ENCODE results near the gene SLC39A1.
"Not testable (repeated sequence)": the region's sequence is repeated elsewhere in the genome, so short reads cannot be mapped to it uniquely, and the experiment has no call there.

Gene SLC39A1, protein sequence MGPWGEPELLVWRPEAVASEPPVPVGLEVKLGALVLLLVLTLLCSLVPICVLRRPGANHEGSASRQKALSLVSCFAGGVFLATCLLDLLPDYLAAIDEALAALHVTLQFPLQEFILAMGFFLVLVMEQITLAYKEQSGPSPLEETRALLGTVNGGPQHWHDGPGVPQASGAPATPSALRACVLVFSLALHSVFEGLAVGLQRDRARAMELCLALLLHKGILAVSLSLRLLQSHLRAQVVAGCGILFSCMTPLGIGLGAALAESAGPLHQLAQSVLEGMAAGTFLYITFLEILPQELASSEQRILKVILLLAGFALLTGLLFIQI

DNA sequence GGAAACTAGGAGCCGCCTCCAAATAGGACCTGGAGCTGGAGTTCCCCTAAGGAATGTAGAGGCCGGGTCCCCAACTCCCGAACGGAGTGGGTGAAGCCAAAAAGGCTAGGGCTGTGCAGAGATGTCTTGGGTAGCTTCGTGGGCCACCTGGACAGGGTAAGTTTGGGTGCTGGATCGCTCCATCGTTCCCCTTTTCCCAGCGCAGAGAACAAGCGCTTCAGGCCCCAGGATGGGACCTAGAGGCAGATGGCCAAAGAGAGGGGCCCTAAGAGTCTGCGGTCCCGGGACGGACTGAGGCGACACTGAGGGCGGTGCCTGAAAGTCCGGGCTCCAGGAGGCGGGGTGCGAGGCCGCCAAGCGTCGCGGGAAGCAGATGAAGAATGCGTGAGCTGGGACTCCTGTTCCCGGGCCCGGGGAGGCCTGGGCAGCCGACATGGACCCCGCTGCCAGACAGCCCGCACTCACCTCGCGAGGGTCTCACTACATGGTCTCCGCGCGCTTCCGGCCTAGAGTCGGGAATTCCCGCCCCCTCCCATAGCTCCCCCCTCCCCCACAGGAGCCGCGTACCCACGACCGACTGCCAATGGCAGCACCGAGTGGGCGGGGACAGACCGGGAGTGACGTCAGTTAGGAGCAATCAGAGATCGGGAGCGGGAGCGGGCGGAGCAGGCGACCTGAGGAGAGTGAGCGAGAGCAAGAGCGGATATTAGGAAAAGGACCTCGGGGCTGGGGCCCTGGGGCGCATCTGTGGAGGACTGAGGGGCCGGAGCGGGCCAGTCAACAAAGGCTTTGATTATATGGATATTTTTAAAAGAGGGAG is at the start of gene SLC39A1:
SLC39A1 (minus strand) TSS at position 508 of the 820 bp plus-strand sequence. CDS start 822 bp downstream, outside the sequence.
- H3K36me3 Mint-ChIP-seq (ENCODE audit: low read depth), result peaks cover 26% of the 10 kb centered on the region
- H3K27ac Mint-ChIP-seq, result peak within 1 kb of the TSS; percentile 91
- no peaks in the 10 kb centered on the region for H3K27me3 Mint-ChIP-seq (ENCODE audit: low read depth)
- peaks cover 59% of the 10 kb centered on the region for H3K4me1 Mint-ChIP-seq (ENCODE audit: low read depth)
- no peaks in the 10 kb centered on the region for H3K9me3 Mint-ChIP-seq
- peak within 1 kb of the TSS; percentile 90 for H3K4me3 Mint-ChIP-seq

DNA sequence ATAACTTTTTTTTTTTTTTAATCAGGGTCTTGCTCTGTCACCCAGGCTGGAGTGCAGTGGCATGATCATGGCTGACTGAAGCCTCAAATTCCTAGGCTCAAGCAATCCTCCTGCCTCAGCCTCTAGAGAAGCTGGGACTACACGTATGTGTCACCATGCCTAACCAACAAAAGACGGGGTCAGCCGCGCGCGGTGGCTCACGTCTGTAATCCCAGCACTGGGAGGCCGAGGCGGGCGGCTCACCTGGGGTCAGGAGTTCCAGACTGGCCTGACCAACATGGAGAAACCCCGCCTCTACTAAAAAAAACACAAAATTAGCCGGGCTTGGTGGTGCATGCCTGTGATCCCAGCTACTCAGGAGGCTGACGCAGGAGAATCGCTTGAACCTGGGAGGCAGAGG is 49.2 kb upstream of the SLC39A1 start:
- not testable (repeated sequence) for H3K36me3 Mint-ChIP-seq (ENCODE audit: low read depth); H3K4me1 Mint-ChIP-seq (ENCODE audit: low read depth); H3K27me3 Mint-ChIP-seq (ENCODE audit: low read depth); H3K9me3 Mint-ChIP-seq; H3K27ac Mint-ChIP-seq; H3K4me3 Mint-ChIP-seq

DNA sequence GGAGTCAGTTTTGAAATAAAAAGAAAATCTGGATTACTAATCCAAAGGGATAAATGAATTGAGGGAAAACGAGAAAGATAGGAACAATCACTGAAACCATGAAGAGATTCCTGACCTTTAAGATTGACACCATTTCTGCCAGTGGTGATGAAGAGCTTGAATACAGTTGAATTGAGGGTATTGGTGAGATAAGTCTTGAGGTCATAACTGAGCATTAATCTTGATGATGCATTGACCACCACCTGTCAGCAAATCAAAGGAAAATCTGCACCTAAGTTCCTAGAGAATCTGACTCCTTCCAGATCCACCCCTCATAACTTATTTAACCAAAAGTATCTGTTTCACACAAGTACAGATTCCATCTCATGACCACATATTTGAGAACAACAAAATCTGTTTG is 48.8 kb upstream of the SLC39A1 start:
- H3K4me1 Mint-ChIP-seq (ENCODE audit: low read depth), result no peaks in the 10 kb centered on the region
- H3K36me3 Mint-ChIP-seq (ENCODE audit: low read depth), result no peaks in the 10 kb centered on the region
- no peak overlapping the region for H3K27ac Mint-ChIP-seq
- H3K4me3 Mint-ChIP-seq, result no peak overlapping the region
- H3K27me3 Mint-ChIP-seq (ENCODE audit: low read depth), result no peaks in the 10 kb centered on the region
- no peaks in the 10 kb centered on the region for H3K9me3 Mint-ChIP-seq

DNA sequence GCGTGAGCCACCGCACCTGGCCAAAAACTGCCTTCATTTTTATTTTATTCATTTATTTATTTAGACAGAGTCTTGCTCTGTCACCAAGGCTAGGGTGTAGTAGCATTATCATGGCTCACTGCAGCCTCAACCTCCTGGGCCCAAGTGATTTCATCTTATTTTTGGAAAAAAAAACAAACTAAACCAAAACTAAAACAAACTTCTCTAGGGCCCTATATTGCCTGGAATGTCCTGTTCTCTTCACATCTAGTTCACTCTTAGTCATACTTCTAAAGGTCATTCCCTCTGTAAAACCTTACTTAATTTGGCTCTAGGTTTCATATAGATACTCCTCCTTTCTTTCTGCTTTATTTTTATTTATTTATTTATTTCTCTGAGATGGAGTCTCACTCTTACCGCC is 42.8 kb upstream of the SLC39A1 start:
- H3K27ac Mint-ChIP-seq, result no peak overlapping the region
- H3K36me3 Mint-ChIP-seq (ENCODE audit: low read depth), result peaks cover 3% of the 10 kb centered on the region
- no peaks in the 10 kb centered on the region for H3K9me3 Mint-ChIP-seq
- no peaks in the 10 kb centered on the region for H3K27me3 Mint-ChIP-seq (ENCODE audit: low read depth)
- H3K4me1 Mint-ChIP-seq (ENCODE audit: low read depth), result no peaks in the 10 kb centered on the region
- H3K4me3 Mint-ChIP-seq, result no peak overlapping the region

DNA sequence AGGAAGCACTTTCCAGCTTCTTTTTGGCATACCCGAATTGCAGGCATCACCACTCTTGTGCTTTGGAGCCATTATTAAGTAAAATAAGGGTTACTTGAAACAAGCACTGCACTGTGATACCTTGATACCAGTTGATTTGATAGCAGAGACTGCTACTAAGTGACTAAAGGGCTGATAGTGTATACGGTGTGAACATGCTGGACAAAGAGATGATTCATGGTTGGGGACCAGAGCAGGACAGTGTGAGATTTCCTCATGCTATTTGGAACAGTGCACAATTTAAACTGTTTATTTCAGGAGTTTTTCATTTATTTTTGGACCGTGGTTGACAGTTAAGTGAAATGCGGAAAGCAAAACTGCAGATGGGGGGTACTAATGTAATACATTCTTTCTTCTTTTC is 37.1 kb upstream of the SLC39A1 start:
- peaks cover under 1% of the 10 kb centered on the region for H3K4me1 Mint-ChIP-seq (ENCODE audit: low read depth)
- no peak overlapping the region for H3K4me3 Mint-ChIP-seq
- no peaks in the 10 kb centered on the region for H3K27me3 Mint-ChIP-seq (ENCODE audit: low read depth)
- peaks cover 7% of the 10 kb centered on the region for H3K36me3 Mint-ChIP-seq (ENCODE audit: low read depth)
- H3K27ac Mint-ChIP-seq, result no peak overlapping the region
- no peaks in the 10 kb centered on the region for H3K9me3 Mint-ChIP-seq

DNA sequence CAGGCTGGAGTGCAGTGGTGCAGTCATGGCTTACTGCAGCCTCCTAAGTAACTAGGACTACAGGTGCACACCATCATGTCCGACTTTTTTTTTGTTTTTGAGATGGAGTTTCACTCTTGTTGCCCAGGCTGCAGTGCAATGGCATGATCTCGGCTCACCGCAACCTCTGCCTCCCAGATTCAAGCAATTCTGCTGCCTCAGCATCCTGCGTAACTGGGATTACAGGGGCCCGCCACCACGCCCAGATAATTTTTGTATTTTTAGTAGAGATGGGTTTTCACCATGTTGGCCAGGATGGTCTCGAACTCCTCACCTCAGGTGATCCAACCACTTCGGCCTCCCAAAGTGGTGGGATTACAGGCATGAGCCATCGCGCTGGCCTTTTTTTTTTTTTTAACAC is 33.5 kb upstream of the SLC39A1 start:
- H3K27me3 Mint-ChIP-seq (ENCODE audit: low read depth); H3K27ac Mint-ChIP-seq; H3K4me3 Mint-ChIP-seq; H3K9me3 Mint-ChIP-seq: not testable (repeated sequence)
- Mint-ChIP-seq H3K4me1 (ENCODE audit: low read depth) (peaks cover 14% of the 10 kb centered on the region), H3K36me3 (ENCODE audit: low read depth) (peaks cover 24% of the 10 kb centered on the region)

DNA sequence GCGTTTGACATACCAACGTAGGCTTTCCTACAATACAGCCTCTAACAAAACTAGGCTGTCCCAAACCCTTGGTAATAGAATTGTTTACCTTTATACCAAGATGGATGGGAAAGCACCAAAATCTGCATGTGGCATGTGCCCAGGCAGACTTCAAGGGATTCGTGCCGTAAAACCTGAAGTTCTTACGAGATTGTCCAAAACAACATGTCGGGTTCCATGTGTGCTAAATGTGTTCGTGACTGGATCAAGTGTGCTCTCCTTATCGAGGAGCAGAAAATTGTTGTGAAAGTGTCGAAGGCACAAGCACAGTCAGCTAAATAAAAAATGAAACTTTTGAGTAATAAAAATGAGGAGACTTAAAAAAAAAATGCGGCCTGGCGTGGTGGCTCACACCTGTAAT is 32.3 kb upstream of the SLC39A1 start:
- H3K36me3 Mint-ChIP-seq (ENCODE audit: low read depth), result peaks cover 32% of the 10 kb centered on the region
- no peak overlapping the region for H3K4me3 Mint-ChIP-seq
- H3K27me3 Mint-ChIP-seq (ENCODE audit: low read depth), result no peaks in the 10 kb centered on the region
- H3K27ac Mint-ChIP-seq, result no peak overlapping the region
- H3K9me3 Mint-ChIP-seq, result no peaks in the 10 kb centered on the region
- H3K4me1 Mint-ChIP-seq (ENCODE audit: low read depth), result peaks cover 21% of the 10 kb centered on the region

DNA sequence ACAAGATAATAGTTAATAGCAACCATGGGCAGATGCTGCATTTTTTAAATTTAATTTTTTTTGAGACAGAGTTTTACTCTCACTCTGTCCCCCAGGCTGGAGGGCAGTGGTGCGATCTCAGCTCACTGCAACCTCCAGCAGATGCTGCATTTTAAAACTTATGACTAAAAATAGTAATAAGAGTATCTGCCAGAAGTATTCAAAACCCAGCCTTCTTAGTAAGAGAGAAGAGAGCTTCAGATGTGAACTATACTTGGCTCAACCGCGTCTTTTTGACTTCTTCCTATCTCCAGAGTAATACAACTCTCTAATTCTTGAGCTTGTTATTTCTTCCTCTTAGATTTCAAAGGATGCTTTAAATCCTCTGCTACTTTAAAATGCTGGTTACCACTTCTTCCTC is 31.9 kb upstream of the SLC39A1 start:
- Mint-ChIP-seq H3K4me1 (ENCODE audit: low read depth) (peaks cover 24% of the 10 kb centered on the region), H3K4me3 (no peak overlapping the region), H3K27ac (no peak overlapping the region)

DNA sequence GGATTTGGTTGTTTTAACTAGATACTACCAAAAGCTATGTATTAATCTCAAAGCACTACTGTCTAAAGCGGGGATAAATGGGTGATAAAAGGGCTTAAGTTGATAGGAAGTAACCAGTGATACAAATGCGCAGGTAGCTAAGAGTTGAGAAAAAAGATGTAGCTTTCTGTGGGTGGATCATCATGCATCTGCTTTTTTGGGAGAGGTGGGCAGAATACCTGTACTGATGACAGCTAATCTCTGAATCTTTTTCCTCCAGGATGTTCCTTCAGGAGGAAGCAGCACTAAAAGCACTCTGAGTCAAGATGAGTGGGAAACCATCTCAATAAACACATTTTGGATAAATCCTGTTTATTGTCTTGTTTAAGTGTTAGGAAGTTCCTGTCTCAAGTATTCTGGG is 28.5 kb upstream of the SLC39A1 start:
- Mint-ChIP-seq H3K27ac (peak overlapping the region; percentile 97), H3K9me3 (peaks cover 3% of the 10 kb centered on the region), H3K4me3 (peak overlapping the region; percentile 91), H3K36me3 (ENCODE audit: low read depth) (peaks cover 35% of the 10 kb centered on the region), H3K4me1 (ENCODE audit: low read depth) (peaks cover 31% of the 10 kb centered on the region), H3K27me3 (ENCODE audit: low read depth) (no peaks in the 10 kb centered on the region)

More for the DNA sequence above, 31.9 kb upstream of the SLC39A1 start:
- H3K27me3 Mint-ChIP-seq (ENCODE audit: low read depth), result no peaks in the 10 kb centered on the region
- peaks cover 3% of the 10 kb centered on the region for H3K9me3 Mint-ChIP-seq
- H3K36me3 Mint-ChIP-seq (ENCODE audit: low read depth), result peaks cover 35% of the 10 kb centered on the region

DNA sequence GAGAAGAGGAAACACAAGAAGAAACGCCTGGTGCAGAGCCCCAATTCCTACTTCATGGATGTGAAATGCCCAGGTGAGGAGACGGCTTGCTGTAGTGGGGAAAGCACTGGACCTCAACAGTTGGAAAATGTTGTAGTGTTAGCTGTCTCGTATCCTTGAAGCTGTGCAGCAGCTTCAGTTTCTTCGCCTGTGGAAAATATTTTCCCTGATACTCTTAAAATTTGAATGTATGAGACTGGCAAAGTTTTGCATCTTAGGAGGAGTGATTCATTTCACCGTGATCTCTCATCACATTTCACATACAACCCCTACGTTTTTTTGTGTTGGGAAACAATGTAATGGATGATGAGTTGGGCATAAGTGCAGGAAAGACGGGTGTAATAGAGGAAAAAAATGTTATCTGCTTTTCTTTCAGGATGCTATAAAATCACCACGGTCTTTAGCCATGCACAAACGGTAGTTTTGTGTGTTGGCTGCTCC is 27.9 kb upstream of the SLC39A1 start:
- peaks cover 3% of the 10 kb centered on the region for H3K9me3 Mint-ChIP-seq
- peak overlapping the region; percentile 91 for H3K4me3 Mint-ChIP-seq
- H3K27me3 Mint-ChIP-seq (ENCODE audit: low read depth), result no peaks in the 10 kb centered on the region
- H3K27ac Mint-ChIP-seq, result peak overlapping the region; percentile 97
- H3K4me1 Mint-ChIP-seq (ENCODE audit: low read depth), result peaks cover 36% of the 10 kb centered on the region
- H3K36me3 Mint-ChIP-seq (ENCODE audit: low read depth), result peaks cover 35% of the 10 kb centered on the region

DNA sequence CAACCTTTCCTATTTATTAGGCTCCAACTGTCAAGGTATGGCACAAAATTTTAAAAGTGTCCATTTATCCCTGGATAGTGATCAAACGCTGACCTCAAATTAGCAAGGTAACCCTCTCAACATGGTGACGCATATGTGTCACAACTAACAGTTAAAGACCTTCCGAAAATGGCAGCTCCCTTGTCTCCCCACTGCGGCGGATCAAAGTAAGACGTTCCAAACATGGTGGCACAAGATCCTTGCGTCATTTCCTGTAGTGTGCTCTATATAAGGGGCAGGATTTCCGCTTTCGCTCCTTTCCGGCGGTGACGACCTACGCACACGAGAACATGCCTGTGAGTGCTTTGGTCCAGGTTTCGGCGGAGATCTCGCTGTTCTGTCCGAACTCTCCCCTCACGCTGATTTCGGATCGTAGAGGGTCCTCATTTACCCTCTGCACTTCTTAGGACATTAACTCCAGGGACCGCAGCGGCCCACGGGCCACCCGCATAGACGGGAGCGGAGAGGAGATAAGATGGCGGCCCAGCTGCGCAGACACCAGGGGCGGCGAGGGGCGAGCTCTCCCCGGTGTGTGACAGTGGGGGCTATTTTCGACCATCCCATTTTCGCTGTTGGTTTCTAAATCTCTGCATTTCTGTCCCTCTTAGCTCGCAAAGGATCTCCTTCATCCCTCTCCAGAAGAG is 27.3 kb upstream of the SLC39A1 start, which contains the start of gene RPS27:
RPS27 (plus strand) TSS at position 295 of the 683 bp plus-strand sequence; CDS start at position 330, 35 bp downstream.
- Mint-ChIP-seq H3K27me3 (ENCODE audit: low read depth) (peaks cover 2% of the 10 kb centered on the region), H3K27ac (peak within 1 kb of the TSS; percentile 97), H3K36me3 (ENCODE audit: low read depth) (peaks cover 33% of the 10 kb centered on the region), H3K9me3 (peaks cover 3% of the 10 kb centered on the region), H3K4me1 (ENCODE audit: low read depth) (peaks cover 40% of the 10 kb centered on the region), H3K4me3 (peak within 1 kb of the TSS; percentile 91)

DNA sequence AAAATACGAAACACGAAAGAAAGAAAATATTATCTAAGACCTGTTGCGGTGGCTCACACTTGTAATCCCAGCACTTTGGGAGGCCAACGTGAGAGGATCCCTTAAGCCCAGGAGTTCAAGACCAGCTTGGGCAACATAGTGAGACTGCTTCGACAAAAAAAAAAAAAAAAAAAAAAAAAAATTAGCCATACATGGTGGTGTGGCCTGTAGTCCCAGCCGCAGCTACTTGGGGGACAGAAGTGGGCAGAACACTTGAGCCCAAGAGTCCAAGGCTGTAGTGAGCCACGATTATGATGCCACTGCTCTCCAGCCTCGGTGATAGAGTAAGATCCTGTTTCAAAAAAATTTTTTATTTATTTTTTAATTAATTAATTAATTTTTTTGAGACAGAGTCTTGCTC is 24.3 kb upstream of the SLC39A1 start:
- H3K36me3 Mint-ChIP-seq (ENCODE audit: low read depth), result peaks cover 20% of the 10 kb centered on the region
- peaks cover 41% of the 10 kb centered on the region for H3K4me1 Mint-ChIP-seq (ENCODE audit: low read depth)
- no peak overlapping the region for H3K4me3 Mint-ChIP-seq
- H3K27me3 Mint-ChIP-seq (ENCODE audit: low read depth), result peaks cover 4% of the 10 kb centered on the region
- H3K9me3 Mint-ChIP-seq, result peaks cover 3% of the 10 kb centered on the region
- H3K27ac Mint-ChIP-seq, result peak overlapping the region; percentile 80

DNA sequence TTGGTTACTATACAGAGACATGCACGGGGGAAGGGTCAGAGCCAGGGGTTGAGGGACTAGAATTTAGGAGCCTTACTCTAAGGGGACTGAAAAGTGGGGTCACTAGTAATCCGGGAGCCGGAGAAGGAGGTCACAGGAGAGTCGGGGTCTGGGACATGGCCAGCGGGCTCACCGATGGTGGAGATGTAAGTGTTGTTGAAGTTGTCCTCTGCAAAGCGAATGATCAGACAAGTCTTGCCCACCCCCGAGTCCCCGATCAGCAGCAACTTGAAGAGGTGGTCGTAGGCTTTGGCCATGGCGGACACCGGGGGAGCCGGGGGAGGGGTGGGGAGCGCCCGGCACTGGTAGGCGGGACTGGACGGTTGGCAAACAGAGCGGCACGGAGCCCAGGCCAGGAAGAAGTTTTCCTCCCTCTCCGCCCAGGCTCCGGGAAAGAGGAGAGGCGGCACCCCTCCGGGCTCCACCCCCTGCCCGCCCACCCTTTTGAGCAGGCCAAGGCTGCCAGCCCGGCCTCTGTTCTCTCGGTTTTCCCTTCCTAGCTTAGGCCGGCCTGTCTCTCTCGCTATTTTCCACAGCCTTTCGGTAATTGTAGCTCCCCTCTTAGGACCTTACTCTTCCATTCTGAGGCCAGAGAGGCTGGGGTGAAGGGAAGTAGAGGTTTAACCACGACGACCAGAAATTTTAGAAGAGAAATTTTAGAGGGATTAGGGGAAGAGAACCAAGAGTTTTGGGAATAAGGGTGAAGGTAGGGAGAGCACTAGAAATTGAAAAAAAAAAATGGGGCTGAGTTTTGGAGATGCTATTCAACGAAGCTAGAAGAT is 22.8 kb upstream of the SLC39A1 start, which contains the start of gene RAB13:
RAB13 (minus strand) TSS at position 399 of the 821 bp plus-strand sequence; CDS start at position 296, 103 bp downstream.
- H3K9me3 Mint-ChIP-seq, result peaks cover 3% of the 10 kb centered on the region
- H3K36me3 Mint-ChIP-seq (ENCODE audit: low read depth), result peaks cover 7% of the 10 kb centered on the region
- peaks cover 4% of the 10 kb centered on the region for H3K27me3 Mint-ChIP-seq (ENCODE audit: low read depth)
- H3K27ac Mint-ChIP-seq, result peak within 1 kb of the TSS; percentile 80
- H3K4me3 Mint-ChIP-seq, result peak within 1 kb of the TSS; percentile 64
- peaks cover 29% of the 10 kb centered on the region for H3K4me1 Mint-ChIP-seq (ENCODE audit: low read depth)
